HG03097 (cell line): Measurements from ENCODE around the gene DNAI2.

Experiments
- ATAC-seq: cut with Tn5 transposase; IDR thresholded peaks from one replicate; pipeline ENCODE4 v1.9.1; 2021; ENCODE audit not compliant: unreplicated experiment, low FRiP score

Gene DNAI2

GRCh38 chr17:74299226-74300009 lies 25.4 kb downstream of the DNAI2 start:
- no peak for ATAC-seq

DNA sequence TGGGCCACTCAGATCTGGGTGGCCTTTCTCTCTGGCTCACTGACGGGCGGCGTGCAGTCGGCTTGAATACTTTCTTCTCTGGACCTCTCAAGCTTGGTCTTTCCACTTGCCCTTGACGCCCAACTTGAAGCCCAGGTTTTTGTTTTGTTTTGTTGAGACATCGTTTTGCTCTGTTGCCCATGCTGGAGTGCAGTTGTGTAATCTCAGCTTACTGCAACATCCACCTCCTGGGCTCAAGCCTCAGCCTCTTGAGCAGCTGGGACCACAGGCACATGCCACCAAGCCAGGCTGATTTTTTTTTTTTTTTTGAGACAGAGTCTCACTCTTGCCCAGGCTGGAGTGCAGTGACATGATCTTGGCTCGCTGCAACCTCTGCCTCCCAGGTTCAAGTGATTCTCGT lies 29.3 kb downstream of the DNAI2 start:
- ATAC-seq = no peak

- no peak for ATAC-seq
These were observed 30.1 kb downstream of the DNAI2 start for GRCh38 chr17:74304184-74304583.

DNA sequence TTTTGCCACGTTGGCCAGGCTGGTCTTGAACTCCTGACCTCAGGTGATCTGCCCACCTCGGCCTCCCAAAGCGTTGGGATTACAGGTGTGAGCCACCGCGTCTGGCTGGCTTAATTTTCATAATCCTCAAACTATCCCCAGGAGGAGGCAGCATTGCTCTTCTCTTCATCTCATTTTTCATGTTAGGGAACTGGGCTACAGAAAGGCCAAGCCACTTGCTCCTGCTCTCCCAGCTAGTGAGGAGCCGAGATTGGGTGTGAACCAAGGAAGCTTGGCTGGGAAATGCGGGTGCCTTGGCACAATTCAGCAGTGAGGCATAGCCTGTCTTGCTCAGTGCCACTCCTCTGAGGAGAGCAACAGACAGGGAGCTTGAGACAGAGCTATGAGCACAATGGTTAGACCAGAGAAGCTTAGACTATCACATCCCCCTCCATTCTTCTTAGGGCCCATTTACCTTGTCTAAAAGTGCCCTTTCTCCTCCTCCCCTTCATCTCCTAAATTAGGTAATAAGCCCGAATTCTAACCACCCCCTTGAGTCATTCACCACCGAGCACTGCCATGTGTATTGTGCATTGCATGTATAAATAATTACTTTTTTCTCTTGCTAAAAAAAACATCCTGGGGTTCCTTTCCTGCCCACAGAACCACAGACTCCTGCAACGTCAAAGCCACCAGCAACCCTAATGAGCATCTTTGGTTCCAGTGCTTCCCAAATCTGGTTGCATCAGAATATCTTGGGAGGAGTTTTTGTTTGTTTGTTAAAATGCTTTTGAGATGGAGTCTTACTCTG lies 32.0 kb downstream of the DNAI2 start:
- no peak for ATAC-seq

- ATAC-seq = no peak
These were observed 34.1 kb downstream of the DNAI2 start for GRCh38 chr17:74307984-74308773.

DNA sequence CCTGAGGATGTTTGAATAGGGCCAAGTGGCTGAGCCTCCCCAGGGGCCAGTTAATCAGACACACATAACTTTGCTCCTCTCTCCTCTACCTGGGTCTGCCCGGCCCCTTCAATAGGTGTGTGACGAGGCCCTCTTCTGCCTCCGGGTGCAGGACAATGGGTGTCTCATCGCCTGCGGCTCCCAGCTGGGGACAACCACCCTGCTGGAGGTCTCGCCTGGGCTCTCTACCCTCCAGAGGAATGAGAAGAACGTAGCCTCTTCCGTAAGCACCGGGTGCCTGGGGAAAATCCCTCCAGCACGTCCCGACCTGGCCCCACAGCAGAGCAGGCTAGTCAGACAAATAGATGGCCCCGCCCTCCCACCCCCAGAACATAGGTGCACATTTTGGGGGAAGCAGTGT lies 35.9 kb downstream of the DNAI2 start:
- ATAC-seq = no peak

- ATAC-seq = no peak
These were observed 40.8 kb downstream of the DNAI2 start for GRCh38 chr17:74314877-74315276.

DNA sequence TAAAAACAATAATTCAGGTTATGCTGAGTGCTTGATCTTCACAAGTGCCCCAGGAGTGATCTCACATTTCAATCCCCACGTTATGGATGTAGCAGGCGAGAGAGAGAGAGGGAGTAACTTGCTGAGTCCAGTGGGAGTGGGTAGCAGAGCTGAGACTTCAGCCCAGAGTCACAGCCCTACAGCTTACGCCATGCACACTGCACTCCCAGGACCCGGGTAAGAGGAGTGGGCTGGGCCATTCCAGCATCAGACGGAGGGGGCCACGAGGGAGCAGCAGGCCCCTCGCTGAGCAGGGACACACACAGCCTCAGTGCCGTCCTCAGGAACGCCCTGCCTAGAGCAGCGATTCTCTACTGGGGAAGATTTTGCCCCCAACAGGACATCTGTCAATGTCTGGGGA lies 42.2 kb downstream of the DNAI2 start:
- no peak for ATAC-seq

DNA sequence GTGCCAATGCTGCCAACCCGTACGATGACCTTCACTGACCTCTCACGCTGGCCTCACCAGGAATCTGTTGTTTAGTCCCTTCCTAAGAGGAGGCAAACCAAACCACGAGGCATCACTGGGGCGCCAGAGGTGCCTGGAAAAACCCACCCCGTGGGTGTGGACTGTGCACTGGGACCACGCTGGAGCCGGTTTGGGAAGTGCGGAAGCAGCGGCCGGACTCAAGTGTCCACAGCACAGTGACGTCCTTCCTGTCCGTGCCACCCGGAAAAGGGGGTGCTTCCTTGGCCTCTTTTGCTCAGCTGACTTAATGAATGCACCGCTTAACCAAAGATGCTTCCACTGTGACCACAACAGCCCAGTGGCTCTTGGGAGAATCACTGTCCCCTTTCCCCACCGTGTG lies 43.0 kb downstream of the DNAI2 start:
- no peak for ATAC-seq

GRCh38 chr17:74318391-74318790 lies 44.4 kb downstream of the DNAI2 start:
- no peak for ATAC-seq

GRCh38 chr17:74324521-74324920 lies 50.5 kb downstream of the DNAI2 start:
- no peak for ATAC-seq

GRCh38 chr17:74325376-74325742 lies 51.3 kb downstream of the DNAI2 start:
- ATAC-seq = no peak

DNA sequence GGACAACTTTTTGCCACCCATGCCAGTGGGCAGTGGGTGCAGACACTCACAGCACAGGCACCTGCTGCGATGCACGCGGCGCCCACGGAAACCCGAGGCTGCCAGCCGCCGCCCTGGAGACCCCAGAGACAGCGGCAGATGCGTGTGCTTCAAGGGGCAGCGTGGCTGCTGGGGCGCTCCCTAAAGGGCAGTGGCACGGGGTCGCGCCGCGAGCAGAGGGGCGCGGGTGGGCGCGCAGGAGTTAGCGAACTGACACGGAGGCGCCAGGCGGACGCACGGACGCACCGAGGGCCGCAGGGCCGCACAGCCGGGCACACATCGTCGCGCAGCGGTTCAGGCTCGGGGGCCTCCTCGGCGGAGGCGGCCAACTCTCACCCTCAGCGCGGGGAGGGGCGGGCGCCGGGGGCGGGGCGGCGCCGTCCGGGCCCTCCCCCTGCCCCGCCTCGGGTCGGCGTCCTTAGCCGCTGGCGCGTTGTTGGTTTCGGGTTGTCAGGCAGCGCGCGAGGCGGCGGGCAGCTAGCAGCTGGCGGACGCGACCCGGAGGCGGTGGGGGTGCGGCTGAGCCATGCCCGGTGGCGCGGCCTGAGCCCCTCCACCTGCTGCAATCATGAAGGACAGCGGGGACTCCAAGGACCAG lies 51.8 kb downstream of the DNAI2 start, which contains the start of gene KIF19:
TSS of gene KIF19 (plus strand) at position 484 of the 637 bp plus-strand sequence. CDS start at position 608, 124 bp downstream.
- ATAC-seq = peak; percentile 56

- ATAC-seq = no peak
These were observed 52.5 kb downstream of the DNAI2 start for GRCh38 chr17:74326506-74326905.

GRCh38 chr17:74328487-74328886 lies 54.5 kb downstream of the DNAI2 start:
- no peak for ATAC-seq

- no peak for ATAC-seq
These were observed 55.3 kb downstream of the DNAI2 start for GRCh38 chr17:74329378-74329777.

GRCh38 chr17:74330446-74330845 lies 56.4 kb downstream of the DNAI2 start:
- ATAC-seq = no peak

GRCh38 chr17:74332017-74332650 lies 58.1 kb downstream of the DNAI2 start:
- no peak for ATAC-seq

GRCh38 chr17:74332763-74333283 lies 58.8 kb downstream of the DNAI2 start:
- no peak for ATAC-seq
